HG02981 (cell line): Measurements from ENCODE around the gene FAM200A.
A peak's percentile ranks its signal among the peaks of the same experiment; 100 is the strongest.
"Not testable (repeated sequence)": the region's sequence is repeated elsewhere in the genome, so short reads cannot be mapped to it uniquely, and the experiment has no call there.

Experiments used
- ATAC-seq: cut with Tn5 transposase; IDR thresholded peaks from one replicate; pipeline ENCODE4 v1.9.1; 2021; ENCODE audit warnings: mild to moderate bottlenecking, moderate library complexity; ENCODE audit not compliant: unreplicated experiment

Gene FAM200A

DNA sequence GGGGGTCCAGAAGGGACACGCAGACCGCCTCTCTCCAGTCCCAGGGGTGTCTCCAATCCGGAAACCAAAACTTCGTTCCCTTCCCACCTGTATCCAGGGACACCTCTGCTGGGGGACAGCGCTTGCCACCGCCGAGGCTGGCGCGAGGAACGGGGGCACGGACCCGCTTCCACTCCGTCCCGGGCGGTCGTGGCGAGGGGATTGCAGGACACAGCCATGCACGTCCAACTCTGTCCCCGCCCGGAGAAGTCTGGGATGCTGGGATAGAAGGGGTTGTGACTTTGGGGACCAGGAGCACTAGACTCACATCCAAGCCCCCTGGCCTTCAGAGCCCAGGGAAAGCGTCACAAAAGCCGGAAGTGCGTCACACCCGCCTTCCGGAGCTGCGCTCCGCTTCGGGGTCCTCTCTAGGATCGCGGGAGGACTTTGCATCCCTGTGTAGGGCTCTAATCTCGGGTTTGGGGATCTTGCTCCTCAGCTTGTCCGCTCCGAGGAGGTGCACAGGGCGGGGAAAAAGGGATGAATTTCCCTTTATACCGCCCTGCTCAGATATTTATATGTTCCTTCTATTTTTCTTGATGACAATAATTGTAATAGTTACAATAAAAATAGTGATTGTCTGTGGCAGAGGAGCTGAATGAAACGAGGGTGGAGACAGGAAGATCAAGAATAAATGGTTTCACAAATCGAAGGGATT, at the start of gene FAM200A:
Gene FAM200A, minus strand, starts transcription at position 348 of the 697 bp plus-strand sequence. CDS start 3,707 bp downstream, outside the sequence.
- peak; percentile 91 for ATAC-seq

GRCh38 chr7:99599836-99600235, 47.9 kb upstream of the FAM200A start:
- no peak for ATAC-seq

- no peak for ATAC-seq
Measured at GRCh38 chr7:99597762-99598501, 46.0 kb upstream of the FAM200A start, which contains the start of gene TMEM225B. Gene TMEM225B, plus strand, starts transcription at chr7:99598267. Its CDS starts 6,122 bp downstream, at chr7:99604389.

DNA sequence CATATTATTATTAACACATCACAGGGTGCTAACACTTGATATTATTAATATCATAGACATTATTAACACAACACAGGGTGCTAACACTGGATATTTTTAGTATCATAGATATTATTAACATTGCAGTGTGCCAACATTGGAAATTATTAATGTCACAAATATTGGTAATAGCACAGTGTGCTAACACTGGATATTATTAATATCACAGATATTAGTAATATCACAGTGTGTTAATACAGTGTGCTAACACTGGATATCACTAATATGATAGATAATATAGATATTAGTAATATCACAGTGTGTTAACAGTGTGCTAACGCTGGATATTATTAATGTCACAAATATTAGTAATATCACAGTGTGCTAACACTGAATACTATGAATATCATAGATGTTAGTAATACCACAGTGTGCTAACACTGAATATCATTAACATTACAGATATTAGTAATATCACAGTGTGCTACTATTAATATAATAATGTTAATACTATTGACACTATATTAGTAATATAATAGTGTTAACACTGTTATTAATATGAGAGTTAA, 44.6 kb upstream of the FAM200A start:
- no peak for ATAC-seq

DNA sequence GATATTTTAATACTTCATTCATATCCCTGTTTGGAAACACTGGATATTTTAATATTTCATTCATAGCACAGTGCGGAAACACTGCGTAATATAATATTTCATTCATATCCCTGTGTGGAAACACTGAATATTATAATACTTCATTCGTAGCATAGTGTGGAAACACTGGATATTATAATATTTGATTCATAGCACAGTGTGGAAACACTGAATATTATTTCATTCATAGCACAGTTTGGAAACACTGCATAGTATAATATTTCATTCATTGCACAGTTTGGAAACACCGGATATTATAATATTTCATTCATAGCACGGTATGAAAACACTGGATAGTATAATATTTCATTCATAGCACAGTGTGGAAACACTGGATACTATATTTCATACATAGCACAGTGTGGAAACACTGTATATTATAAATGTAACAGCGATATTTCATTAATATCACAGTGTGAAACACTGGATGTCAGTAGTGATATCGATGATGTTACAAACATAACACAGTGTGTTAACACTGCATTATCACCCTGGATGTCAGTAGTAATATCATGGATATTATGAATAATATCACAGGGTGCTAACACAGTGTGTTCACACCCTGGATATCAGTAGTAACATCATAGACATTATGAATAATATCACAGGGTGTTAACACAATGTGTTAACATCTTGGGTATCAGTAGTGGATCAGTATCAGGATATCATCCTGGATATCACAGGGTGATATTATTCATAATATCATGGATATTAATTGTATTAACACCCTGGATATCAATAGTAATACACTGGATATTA, 43.2 kb upstream of the FAM200A start:
- ATAC-seq, result no peak

DNA sequence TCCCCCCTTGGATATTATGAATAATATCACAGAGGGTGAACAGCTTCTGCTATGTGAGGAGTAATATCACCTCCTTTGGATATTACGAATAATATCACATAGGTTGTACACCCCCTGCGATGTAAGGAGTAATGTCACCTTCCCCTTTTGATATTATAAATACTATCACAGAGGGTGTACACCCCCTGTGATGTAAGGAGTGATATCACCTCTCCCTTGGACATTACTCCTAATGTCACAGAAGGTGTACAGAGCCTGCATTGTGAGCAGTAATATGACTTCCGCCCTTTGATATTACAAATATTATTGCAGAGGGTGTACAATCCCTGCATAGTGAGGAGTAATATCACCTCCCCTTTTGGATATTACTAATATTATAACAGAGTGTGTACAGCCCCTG, 37.0 kb upstream of the FAM200A start:
- no peak for ATAC-seq

DNA sequence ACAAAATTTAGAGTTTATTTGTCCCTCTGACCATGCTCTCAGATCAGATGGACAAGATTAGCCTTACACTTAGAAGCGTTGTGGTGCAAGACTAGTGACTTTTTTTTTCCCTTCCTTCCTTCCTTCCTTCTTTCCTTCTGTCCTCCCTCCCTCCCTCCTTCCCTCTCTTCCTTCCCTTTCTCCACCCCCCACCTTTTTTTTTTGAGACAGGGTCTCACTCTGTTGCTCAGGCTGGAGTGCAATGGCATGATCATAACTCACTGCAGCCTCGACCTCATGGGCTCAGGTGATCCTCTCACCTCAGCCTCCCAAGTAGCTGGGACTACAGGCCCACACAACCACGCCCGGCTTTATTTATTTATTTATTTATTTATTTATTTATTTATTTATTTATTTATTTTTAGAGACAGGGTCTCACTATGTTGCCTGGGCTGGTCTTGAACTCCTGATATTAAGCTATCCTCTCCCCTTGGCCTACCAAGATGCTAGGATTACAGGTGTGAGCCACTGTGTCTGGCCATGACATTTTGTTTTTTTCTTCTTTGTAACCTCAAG, 28.9 kb upstream of the FAM200A start:
- not testable (repeated sequence) for ATAC-seq

DNA sequence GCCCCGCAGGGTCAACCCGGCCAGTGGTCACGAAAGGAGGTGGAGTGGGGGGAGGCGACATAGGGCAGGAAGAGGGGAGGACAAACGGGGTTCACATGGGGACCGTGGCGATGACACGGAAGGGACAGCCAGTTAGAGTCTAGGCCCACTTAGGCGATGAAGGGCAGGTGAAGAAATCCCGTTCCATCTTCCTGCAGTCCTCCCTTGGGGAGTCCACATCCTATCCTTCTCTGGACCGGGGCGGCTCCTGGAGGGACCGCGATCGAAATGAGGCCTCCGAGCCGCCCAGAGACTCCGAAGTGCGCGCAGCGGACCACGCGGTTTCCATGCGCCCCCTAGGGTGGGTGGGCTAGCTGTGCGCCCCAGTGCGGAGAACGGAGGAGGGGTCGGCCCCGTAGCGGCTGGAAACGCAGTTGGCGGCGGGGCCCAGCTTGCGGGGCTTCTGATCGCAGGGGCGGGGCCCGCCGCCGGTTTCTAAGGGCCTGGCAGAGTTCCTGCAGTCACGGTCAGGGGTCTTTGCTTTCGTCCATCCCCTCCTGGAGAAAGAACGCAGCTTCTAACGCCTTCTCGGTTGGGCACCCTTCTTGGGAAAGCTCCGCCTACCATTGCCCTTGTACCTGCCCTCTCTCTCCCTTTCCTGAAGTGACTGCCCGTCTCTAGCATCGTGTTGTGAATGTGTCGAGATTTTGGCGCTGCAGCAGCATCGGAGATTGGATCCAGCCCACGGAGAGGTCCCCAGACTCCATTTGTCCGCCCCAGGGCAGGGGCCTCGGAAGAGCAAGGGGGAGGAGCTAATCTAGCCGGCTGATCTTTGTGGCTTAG, 28.3 kb upstream of the FAM200A start:
- no peak for ATAC-seq

DNA sequence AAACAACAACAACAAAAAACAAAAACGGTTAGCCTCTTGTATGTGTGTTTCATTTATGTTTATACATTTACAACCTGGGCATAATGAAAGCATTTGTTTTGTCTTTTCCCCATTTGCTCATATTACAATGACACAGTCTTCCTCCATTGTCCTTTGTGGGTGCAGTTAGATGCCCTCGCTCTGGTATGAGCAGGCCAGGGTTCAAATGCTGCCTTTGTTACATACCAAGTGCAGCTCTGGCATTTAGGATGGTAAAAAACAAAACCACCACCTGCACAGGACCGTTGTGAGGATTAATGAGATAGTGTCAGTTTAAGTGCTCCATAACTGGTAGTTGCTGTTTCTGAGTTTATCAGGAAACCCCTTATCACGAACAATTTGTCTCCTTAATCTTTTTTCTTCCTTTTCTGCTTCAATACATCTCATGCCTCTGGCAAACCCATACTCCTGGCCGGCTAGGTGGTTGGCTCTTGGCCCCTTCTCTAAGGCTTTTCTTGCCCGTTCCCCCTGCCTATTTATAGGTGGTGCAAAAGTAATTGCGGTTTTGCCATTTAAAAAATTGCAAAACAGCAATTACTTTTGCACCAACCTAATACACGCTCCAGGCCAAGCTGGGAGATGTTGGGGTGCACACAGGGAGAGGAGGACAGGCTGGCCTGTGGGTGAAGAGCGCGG, 27.5 kb upstream of the FAM200A start:
- no peak for ATAC-seq

GRCh38 chr7:99576251-99576650, 24.3 kb upstream of the FAM200A start:
- no peak for ATAC-seq

DNA sequence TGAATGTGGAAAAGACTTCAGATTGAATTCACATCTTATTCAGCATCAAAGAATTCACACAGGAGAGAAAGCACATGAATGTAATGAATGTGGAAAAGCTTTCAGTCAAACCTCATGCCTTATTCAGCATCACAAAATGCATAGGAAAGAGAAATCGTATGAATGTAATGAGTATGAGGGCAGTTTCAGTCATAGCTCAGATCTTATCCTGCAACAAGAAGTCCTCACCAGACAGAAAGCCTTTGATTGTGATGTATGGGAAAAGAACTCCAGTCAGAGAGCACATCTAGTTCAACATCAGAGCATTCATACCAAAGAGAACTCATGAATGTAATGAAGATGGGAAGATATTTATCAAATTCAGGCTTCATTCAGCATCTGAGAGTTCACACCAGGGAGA, 21.3 kb upstream of the FAM200A start:
- no peak for ATAC-seq

GRCh38 chr7:99571768-99572167, 19.9 kb upstream of the FAM200A start:
- ATAC-seq, result no peak

- not testable (repeated sequence) for ATAC-seq
Measured at GRCh38 chr7:99568770-99569169, 16.9 kb upstream of the FAM200A start.

- no peak for ATAC-seq
Measured at GRCh38 chr7:99563650-99564049, 11.7 kb upstream of the FAM200A start.

DNA sequence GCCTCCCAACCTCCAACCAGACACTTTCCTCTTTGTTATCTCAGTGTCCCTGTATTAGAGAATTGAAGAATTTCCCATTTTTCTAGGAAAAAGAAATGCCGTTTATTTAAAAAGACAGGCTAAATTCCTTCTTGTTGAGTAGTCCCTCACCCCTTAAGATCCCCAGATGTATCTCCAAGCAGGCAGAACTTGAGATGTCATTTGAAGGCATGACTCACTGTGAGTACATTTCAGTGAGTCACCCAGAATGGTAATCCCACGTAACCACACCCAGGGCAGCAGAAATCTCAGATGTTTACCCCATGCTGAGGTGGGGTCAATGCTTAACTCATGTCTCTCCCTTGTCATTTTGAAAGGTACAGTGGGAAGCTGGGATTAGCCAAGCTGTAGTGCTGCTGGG, 10.9 kb upstream of the FAM200A start:
- no peak for ATAC-seq

GRCh38 chr7:99562114-99562784, 10.3 kb upstream of the FAM200A start:
- no peak for ATAC-seq

DNA sequence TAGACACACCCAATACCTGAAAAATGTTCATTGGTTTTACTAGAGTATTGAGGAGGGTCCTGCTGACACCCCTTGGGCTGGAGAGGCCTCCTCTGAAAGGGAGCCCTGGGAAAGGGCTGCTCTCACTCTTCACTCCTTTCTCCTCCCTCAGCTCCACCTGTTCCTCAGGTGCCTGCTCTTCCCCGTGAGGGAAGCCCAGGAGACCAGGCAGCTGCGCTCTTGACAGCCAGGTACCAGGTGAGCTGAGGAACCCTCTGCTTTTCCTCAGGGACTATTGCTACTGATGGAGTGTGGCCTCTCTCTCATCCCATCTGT, 9.8 kb upstream of the FAM200A start:
- ATAC-seq, result no peak

GRCh38 chr7:99560834-99561736, 9.2 kb upstream of the FAM200A start:
- ATAC-seq, result no peak
